ENCODE data around the gene TMEM178B.

DNA sequence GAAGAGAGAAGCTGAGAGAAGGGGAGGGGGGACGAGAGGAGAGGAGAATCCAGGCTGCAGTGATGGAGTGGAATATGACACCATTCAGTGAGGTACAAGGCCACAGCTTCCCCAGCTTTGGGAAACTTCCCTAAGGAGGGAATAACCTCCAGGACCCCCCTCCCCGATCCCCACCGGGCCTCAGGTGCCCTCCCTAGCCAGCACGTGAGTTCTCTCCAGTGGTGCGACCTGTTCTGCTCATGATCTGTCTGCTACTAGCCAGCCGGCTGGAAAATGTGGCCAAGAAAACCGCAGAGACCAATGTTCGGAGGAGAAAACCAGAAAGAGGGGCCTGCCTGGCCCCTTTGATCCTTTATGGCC lies 437.4 kb downstream of the TMEM178B start:
- TF ChIP-seq EZH2 (IDR thresholded peaks at IDR 0.05) (no peak), POLR2AphosphoS5 (IDR thresholded peaks at IDR 0.05; ENCODE audit: borderline replicate concordance, low read depth, low read length) (no peak)
